K562 (cell line): Measurements from ENCODE around the gene NMUR1. TPM values are rescaled to one million over a fixed set of nuclear protein-coding genes. Genes with fewer than 3 reads are reported as not detected.

Experiments
- ATAC-seq: fragments of 200-7000 bp; cut with Tn5 transposase; 3 replicates; pipeline ENCODE4 v1.9.1; 2020; ENCODE audit warnings: moderate library complexity
- BruUV-seq: library from RNA; stranded (reverse); fragments of 400-500 nt; replicated peaks from 2 replicates; lab custom pipeline; 2021; lab: Mats Ljungman, UMichigan
- CTCF ChIA-PET: fragments of 300-600 bp; formaldehyde crosslinking; extraction: SDS; loops from one replicate; lab custom pipeline; 2021; ENCODE audit warnings: low intra/inter-chr PET ratio; lab: Yijun Ruan, JAX
- POLR2A ChIA-PET: fragments of 300-600, 350-650 bp; sonication (Branson Sonifier 250); formaldehyde crosslinking; extraction: SDS; loops from one replicate; lab custom pipeline; 2021; ENCODE audit warnings: antibody characterized with exemption, inconsistent platforms; lab: Yijun Ruan, JAX
- DNase-seq, 4 experiments: peaks; one replicate each; pipeline versions ENCODE4 v3.0.0 to v3.0.0-alpha.2; 2011 to 2018; ENCODE audit warnings: low spot score in 3 of 4, mixed read lengths in 3 of 4; ENCODE audit errors: extremely low read depth in 1 of 4
- FAIRE-seq: peaks from 2 replicates; lab custom pipeline; 2011; peaks lifted over from hg19 to GRCh38; lab: Jason Lieb, UNC
- H2AFZ ChIP-seq: 2 replicates; pipeline ENCODE4 v1.6.0; 2011; ENCODE audit warnings: low read depth, low read length, control low read depth, inconsistent platforms
- H3K27ac ChIP-seq: fragments of 200-600 bp; 3 replicates; pipeline ENCODE4 v1.8.0; 2011; ENCODE audit warnings: low read depth, mild to moderate bottlenecking, control low read depth, inconsistent platforms, low read length, moderate library complexity, mixed read lengths; ENCODE audit errors: extremely low read depth
- H3K27me3 ChIP-seq, 2 experiments: fragments of 300-600 bp in 1 of 2; 2 replicates in 1 of 2; 3 replicates in 1 of 2; pipeline versions ENCODE4 v1.6.0 to v1.8.0; 2011; ENCODE audit warnings: inconsistent platforms in 2 of 2, low read length in 2 of 2, mild to moderate bottlenecking in 1 of 2, mixed read lengths in 1 of 2, moderate library complexity in 1 of 2; ENCODE audit not compliant: control insufficient read depth in 2 of 2, insufficient read depth in 2 of 2
- H3K36me3 ChIP-seq: fragments of 300-600 bp; 3 replicates; pipeline ENCODE4 v1.8.0; 2011; ENCODE audit warnings: mild to moderate bottlenecking, low read length, inconsistent platforms; ENCODE audit not compliant: control insufficient read depth, insufficient read depth
- H3K4me1 ChIP-seq, 2 experiments: fragments of 200-600 bp in 1 of 2; replicated peaks in 1 of 2; 2 replicates in 1 of 2; 3 replicates in 1 of 2; pipeline versions ENCODE4 v1.5.1 to v1.8.0; 2011; ENCODE audit warnings: inconsistent platforms in 2 of 2, low read length in 2 of 2, mild to moderate bottlenecking in 1 of 2, mixed read lengths in 1 of 2, moderate library complexity in 1 of 2; ENCODE audit not compliant: control insufficient read depth in 2 of 2, insufficient read depth in 2 of 2
- H3K4me2 ChIP-seq: 2 replicates; pipeline ENCODE4 v1.6.1; 2011; ENCODE audit warnings: low read length, control low read depth, inconsistent platforms, mixed read lengths; ENCODE audit not compliant: insufficient read depth
- H3K4me3 ChIP-seq: fragments of 200-600 bp; sonication (generic), shearing (Covaris generic); 2 replicates; pipeline ENCODE4 v1.5.1; 2016; ENCODE audit warnings: control low read depth, inconsistent platforms
- H3K79me2 ChIP-seq: fragments of 200-600 bp; 3 replicates; pipeline ENCODE4 v1.8.0; 2011; ENCODE audit warnings: low read length, inconsistent platforms; ENCODE audit not compliant: control insufficient read depth, insufficient read depth
- H3K9ac ChIP-seq, 2 experiments: 2 replicates each; pipeline versions ENCODE4 v1.6.0 to v1.6.1; 2011; ENCODE audit warnings: low read depth in 2 of 2, low read length in 2 of 2, control low read depth in 1 of 2, inconsistent platforms in 1 of 2, mild to moderate bottlenecking in 1 of 2, mixed read lengths in 1 of 2; ENCODE audit not compliant: insufficient read depth in 1 of 2
- H3K9me1 ChIP-seq: one replicate; pipeline ENCODE4 v1.6.0; 2011; ENCODE audit warnings: inconsistent platforms, mild to moderate bottlenecking, low read length, moderate library complexity; ENCODE audit not compliant: control insufficient read depth, insufficient read depth
- H3K9me3 ChIP-seq: replicated peaks from 2 replicates; pipeline ENCODE4 v1.5.1; 2011; ENCODE audit warnings: low read depth, low read length, inconsistent platforms; ENCODE audit not compliant: control insufficient read depth, insufficient read depth
- H4K20me1 ChIP-seq: replicated peaks from 2 replicates; pipeline ENCODE4 v1.6.1; 2011; ENCODE audit warnings: low read length, inconsistent platforms, mixed read lengths; ENCODE audit not compliant: control insufficient read depth, insufficient read depth
- ARID2 ChIP-seq: fragments of 450-650 bp; IDR thresholded peaks from 2 replicates; pipeline ENCODE4 v1.6.1; 2017; ENCODE audit warnings: antibody characterized with exemption, mild to moderate bottlenecking
- KAT8 ChIP-seq: fragments of 450-650 bp; IDR thresholded peaks from 2 replicates; pipeline ENCODE4 v1.6.1; 2016; ENCODE audit warnings: low read depth, mild to moderate bottlenecking
- NFE2 ChIP-seq: IDR thresholded peaks from 2 replicates; pipeline ENCODE4 v1.6.1; 2014; ENCODE audit warnings: antibody characterized with exemption, low read depth
- ZNF717 ChIP-seq: fragments of 250-450 bp; sonication (Bioruptor Pico); IDR thresholded peaks from 2 replicates; pipeline ENCODE4 v1.5.0; 2021
- WGBS: fragments of 100-300 bp; shearing (Covaris generic); methylation state at CpG from one replicate; pipeline ENCODE4 v1.1.6; 2016; ENCODE audit warnings: low coverage, mixed read lengths; ENCODE audit not compliant: insufficient coverage; ENCODE audit errors: missing lambda C conversion rate; 5-methylcytosine and 5-hydroxymethylcytosine counted together
- in situ Hi-C: fragments of 300-500 bp; cut with MboI; formaldehyde crosslinking; loops from 4 replicates; pipeline ENCODE4 v1.15.0; 2018; ENCODE audit warnings: inconsistent platforms, mixed read lengths
- intact Hi-C: fragments of 100-400 bp; cut with micrococcal nuclease; formaldehyde crosslinking; loops from 2 replicates; pipeline ENCODE4 v1.14.2; 2022
- polyA plus RNA-seq, 8 experiments: library from polyadenylated mRNA; depleted of rRNA in 4 of 8; stranded (reverse) in 5 of 8; unstranded in 3 of 8; fragments of >200 nt; fragmentation: Nextera tagmentation in 2 of 8; fragmentation: Illumina TruSeq in 1 of 8; extraction: Ambion mirVana in 2 of 8; extraction: Trizol in 1 of 8; gene quantifications; 2 replicates each; pipeline versions ENCODE4 v1.2.1 to v1.2.3, GENCODE V29; 2011 to 2014; ENCODE audit warnings: inconsistent platforms in 1 of 8, missing spikeins in 1 of 8
- total RNA-seq, 7 experiments: library from RNA; depleted of rRNA in 6 of 7; stranded (reverse); fragments of >200 nt in 6 of 7; fragmentation: Illumina TruSeq in 2 of 7; extraction: Trizol in 2 of 7; gene quantifications; 2 replicates each; pipeline versions ENCODE4 v1.2.1 to v1.2.3, GENCODE V29; 2011 to 2021; ENCODE audit warnings: low replicate concordance in 1 of 7
- TF ChIP-seq, protein P1 (sequence below): IDR thresholded peaks from 3 replicates; pipeline ENCODE4 v1.6.1; 2011; ENCODE audit warnings: borderline replicate concordance, mild to moderate bottlenecking, moderate library complexity; ENCODE audit not compliant: insufficient read length; ENCODE audit errors: extremely low read depth

Gene NMUR1
- total and polyA plus RNA-seq, 9 of the 15 experiments (the other 6 are each of a cell fraction or from before 2014, with no cell fraction given), result 0.01 to 0.27 (median 0.15) TPM

DNA sequence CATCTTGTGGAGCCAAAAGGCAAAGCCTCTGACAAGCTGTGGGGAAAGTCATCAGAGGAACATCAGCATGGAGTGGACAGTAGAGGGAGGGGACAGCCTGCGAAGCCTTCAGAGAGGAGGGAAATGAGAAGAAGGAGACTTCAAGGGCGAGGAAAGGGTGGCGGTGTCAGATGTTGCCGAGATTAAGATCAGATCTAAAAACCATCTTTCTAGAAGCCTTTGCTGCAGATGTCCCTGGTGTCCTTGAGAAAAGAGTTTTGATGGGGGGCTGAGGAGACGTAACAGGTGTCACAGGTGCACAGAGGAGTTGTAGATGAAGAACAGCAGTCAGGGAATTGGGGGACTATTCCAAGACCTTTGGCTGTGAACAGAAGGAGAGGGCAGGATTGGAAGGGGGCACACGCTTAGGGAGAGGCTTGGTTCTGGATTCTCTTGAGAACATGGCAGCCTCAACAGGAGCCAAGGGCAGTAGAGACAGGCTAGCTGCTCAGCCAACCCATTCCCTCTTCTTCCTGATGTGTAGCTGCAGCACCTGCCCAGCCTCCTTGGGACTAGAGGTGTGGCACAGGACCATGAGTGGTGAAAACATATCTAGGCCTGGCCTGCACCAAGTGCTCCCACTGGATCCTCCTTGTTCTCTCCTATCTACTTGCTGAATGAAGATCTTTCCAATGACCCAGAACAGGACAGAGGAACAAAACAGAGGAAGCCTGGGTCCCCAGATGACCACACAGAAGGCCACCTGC is 43.2 kb downstream of the NMUR1 start:
- Histone ChIP-seq H3K79me2 (no peaks in the 10 kb centered on the region), H3K27ac (no peak overlapping the region), H3K9me1 (no peaks in the 10 kb centered on the region), H4K20me1 (no peaks in the 10 kb centered on the region), H2AFZ (no peak overlapping the region), H3K9ac (no peak overlapping the region), H3K27me3 (no peaks in the 10 kb centered on the region), H3K4me2 (no peak overlapping the region), H3K4me1 (peaks cover 0 to 15% of the 10 kb centered on the region in 2 experiments; a peak in 2 of 5 replicates), H3K36me3 (no peaks in the 10 kb centered on the region), H3K4me3 (no peak overlapping the region), H3K9me3 (no peaks in the 10 kb centered on the region)
- no peak for ATAC-seq
- no TSS peak for BruUV-seq
- WGBS, result 18% methylated on average over 6 of the region's 6 CpGs
- CTCF ChIA-PET, result no interaction called here
- POLR2A ChIA-PET, result interaction anchor here (0.5 to 0.9 kb wide), 2 partner anchors 23 to 227 kb away, joined by 3 read pairs; partner anchors contain the start of gene NCL
- no peak for FAIRE-seq
- in situ Hi-C loops, result no loop called here
- intact Hi-C loops, result no loop called here
- TF ChIP-seq KAT8 (no peak), NFE2 (no peak), ZNF717 (no peak), ARID2 (no peak)
- TF ChIP-seq, protein P1, sequence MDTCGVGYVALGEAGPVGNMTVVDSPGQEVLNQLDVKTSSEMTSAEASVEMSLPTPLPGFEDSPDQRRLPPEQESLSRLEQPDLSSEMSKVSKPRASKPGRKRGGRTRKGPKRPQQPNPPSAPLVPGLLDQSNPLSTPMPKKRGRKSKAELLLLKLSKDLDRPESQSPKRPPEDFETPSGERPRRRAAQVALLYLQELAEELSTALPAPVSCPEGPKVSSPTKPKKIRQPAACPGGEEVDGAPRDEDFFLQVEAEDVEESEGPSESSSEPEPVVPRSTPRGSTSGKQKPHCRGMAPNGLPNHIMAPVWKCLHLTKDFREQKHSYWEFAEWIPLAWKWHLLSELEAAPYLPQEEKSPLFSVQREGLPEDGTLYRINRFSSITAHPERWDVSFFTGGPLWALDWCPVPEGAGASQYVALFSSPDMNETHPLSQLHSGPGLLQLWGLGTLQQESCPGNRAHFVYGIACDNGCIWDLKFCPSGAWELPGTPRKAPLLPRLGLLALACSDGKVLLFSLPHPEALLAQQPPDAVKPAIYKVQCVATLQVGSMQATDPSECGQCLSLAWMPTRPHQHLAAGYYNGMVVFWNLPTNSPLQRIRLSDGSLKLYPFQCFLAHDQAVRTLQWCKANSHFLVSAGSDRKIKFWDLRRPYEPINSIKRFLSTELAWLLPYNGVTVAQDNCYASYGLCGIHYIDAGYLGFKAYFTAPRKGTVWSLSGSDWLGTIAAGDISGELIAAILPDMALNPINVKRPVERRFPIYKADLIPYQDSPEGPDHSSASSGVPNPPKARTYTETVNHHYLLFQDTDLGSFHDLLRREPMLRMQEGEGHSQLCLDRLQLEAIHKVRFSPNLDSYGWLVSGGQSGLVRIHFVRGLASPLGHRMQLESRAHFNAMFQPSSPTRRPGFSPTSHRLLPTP, result no peak
- DNase-seq, result no peak
